GM20431 (cell line): ENCODE results near the gene CTU2.

Experiments used
- in situ Hi-C: fragments of 300-500 bp; cut with MseI, MboI; formaldehyde crosslinking; loops from one replicate; pipeline ENCODE4 v1.15.0; 2020; ENCODE audit warnings: low sequenced_read_pairs; ENCODE audit not compliant: unreplicated experiment

Gene CTU2

DNA sequence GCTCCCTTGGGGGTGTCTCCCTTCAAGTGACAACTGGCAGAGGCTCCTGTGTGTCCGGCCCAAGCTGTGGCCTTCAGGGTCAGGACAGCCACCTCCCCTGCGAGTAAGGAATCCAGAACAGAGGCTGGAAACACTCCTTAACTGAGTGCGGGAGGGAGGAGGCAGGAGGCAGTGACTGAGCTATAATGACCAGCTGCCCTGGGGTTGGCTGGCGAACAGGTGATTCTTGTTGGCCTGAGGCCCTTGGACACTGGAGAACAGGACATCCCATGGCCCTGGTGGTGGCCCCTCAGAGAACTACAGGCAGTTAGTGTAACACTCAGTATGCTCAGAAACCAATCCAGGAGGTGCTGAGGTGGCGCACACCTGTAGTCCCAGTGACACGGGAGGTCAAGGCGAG is 10.6 kb upstream of the CTU2 start:
- in situ Hi-C loops, result no loop called here

DNA sequence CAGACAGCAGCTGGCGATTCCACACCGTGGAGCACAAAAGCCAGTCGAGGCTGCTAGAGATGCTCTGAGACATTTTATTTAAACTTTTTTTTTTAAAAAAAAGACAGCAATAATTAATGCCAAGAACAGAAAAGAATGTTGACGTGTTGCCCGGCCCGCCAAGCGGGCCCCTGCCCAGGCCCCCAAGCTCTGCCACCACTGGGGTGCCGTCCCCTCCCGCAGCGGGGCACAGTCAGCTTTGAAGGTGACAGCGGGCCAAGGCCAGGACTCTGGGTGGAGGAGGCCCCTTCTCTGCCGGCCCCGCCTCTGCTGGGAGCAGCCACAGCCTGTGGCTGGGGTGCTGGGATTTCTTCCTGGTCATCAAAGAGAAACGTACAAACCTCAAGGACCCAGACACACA is 9.9 kb upstream of the CTU2 start:
- in situ Hi-C loops, result no loop called here

DNA sequence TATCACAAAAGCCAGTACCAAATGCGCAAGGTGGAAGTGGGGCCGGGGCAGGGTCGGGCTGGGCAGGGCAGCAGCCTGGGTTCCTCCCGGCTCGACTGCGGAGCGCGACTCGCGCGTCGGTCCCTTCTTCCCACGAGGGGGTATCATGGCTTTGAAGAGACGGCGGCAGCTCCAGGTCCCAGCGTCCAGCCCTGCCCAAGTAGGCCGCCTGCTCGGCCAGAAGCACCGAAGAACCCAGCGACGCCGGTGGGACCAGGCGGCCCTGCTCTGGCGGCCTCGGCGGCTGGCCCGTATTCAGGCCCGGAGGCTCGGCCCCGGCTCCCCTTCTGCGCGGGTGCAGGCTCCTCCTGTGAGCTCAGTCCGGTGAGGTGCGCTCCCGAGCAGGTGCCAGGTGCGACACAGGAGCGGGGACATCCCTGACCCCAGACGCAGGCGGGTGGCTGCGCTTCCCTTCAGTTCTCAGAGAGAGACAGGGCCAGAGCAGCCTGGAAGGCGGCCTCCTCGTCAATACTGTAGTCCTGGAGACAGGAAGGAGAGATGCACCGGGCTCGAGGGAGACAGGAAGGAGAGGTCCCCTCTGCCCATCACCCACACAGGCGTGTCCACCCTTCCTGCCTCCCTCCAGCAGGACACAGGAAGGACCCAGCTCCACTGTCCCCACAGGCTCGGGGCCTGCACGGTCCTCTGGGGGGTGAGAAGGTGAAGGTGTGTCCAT is 9.0 kb upstream of the CTU2 start:
- in situ Hi-C loops, result no loop called here

DNA sequence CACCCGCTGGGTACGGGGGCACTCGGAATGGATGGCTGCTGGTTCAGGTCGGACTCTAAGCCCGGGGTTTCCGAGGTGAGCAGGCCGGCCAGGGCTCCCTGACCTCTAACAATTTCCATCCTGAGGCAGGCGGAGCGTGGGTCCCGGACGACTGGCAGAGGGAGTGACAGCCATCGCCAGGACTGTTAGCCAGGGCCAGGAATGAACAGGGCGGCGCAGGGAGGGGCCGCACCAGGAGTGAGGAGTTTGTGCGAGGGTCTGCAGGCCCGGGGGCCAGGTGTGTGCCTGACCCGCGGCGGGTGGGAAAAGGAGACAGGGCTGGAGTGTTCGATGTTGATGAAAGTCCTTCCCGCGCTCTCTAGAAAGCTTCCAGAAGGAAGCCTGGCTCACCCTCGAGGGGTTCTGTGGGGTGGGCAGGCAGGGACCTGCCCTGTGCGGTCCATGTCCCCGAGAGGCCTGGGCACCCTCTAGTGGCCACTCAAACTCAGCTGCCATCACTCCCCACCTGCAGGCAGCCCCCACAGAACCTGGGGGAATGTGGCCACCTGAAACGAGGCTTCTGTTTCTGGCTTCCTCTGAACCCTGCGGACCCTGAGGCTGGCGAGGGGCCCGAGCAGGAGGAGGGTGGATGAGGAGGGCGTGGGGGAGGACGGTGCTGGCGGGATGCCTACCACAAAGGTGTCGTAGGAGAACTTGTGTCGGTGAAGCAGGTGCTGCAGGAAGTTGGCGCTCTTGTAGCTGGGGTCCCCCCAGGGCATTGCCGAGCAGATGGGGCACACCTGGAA is 8.3 kb upstream of the CTU2 start:
- in situ Hi-C loops, result no loop called here

DNA sequence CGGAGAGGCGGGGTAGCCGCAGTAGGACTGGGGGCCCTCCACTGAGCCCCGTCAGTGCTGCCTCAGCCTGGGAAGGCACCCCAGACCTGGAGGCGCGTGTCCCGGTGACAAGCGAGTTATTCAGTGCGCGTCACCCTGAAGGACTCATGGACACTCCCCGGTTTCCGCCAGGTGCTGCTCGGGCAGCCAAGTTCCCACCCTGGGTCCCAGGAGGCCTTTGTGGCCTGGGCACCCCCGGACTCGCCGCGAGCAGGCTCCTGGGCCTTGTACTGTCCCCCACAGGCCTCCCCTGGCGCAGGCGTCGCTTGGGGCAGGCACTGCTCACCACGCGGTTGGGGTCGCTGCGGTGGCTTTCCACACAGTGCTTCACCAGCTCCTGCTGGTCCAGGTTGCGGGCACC is 7.7 kb upstream of the CTU2 start:
- in situ Hi-C loops, result no loop called here

DNA sequence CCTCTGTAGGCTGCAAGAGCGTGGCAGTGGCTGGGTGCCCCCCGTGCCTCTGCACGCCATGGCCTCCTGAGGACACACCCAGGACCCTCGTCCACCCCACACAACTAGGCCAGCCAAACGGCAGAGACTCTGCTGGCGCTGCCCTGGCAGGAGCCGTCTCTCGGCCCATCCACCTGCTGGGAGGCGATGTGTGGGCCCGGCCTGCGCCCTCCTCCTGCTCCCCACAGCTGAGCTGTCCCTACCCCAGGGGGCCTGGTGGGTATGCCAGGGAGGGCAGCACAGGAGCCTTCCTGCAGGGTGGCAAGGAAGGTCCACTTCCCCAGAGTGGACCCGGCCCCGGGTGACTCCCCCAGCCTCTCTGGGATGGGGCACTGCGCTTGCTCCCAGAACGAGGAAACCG is 7.1 kb upstream of the CTU2 start:
- in situ Hi-C loops, result no loop called here

DNA sequence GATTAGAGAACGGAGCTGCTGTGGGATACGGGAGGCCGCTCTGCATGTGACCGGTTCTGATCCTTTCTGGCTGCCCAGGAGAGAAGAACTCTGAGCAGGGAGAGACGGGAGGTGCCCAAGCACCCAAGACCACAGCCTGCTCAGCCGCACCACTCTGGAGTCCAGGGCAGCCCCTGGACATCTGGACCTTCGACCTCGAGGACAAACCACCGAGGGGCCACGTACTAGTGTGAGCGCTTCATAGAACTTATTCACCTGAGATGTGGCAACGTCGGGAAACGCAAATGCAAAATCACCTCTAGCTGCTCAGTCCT is 6.0 kb upstream of the CTU2 start:
- in situ Hi-C loops, result no loop called here

DNA sequence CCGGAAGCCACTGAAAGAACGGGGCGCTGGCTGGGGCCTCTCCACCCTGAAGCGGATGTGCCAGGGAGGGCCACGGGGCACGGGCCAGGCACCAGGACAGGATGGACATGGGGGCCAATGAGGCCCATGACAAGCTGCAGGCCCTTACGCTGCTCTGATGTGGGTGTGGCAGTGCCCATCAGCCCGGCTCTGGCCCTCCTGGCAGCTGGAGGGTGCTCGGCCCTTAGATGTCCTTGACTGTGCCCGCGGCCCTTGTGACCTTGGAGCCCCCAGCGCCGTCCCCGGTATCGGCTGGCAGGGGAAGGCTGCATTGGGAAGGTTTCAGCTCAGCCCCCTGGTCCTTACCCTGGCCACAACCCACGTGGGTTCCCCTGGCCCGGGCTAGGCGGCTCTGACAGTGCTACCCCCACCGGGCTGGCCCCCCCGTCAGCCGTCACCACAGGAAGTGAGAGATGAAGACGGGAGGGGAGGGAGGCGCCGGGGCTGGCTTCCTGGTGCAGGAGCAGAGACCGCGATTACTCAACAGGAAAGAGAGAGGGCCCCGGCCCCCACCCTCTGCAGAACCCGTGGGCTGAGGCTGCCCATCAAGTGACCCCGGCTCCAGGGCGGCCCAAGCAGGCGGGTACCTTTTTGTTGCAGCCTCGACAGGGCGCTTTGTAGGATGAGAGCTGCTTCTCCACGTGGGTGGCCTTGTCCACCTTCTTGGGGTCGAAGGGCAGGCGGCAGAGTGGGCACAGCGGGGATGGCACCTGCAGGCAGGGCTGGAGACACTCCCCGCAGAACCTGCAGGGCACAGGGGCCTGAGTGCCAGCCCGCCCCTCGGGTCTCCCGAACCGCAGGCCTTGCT is 5.4 kb upstream of the CTU2 start:
- in situ Hi-C loops, result no loop called here

DNA sequence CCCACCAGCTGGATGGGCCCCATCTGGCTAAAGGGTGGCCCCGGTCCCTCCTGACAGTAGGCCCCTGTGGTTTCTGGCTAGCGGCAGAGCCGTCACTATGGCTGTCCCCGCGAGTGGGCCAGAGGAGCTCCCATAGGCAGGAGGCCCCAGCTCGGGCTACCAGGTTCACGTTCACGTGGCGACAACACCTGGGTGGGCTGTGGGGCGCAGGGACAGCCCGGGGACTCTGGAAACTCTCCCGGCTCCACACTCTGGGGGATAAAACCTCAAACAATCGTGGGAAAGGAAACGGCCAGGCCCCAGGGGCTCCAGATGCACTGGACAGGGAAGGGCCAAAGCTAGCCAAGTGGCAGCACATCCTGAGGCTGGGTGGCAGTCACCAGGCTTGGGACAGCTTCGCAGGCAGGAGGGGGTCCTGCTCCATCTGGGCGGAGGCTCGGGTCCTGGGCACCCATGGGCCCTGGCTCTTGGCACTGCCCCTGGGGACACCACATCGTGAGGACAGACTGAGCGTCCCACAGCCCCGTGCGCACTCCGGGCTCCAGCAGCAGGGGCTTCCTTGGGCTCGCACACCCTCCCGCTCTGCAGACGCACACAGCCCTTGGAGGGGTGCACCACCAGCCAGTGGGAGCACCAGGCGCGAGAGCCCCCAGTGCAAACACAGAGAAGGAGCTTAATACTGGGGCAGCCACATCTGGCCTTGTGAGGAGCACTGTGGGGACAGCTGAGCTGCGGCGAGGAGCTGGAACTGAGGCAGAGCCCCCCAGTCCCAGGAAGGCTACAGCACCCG is 4.5 kb upstream of the CTU2 start:
- in situ Hi-C loops, result no loop called here

DNA sequence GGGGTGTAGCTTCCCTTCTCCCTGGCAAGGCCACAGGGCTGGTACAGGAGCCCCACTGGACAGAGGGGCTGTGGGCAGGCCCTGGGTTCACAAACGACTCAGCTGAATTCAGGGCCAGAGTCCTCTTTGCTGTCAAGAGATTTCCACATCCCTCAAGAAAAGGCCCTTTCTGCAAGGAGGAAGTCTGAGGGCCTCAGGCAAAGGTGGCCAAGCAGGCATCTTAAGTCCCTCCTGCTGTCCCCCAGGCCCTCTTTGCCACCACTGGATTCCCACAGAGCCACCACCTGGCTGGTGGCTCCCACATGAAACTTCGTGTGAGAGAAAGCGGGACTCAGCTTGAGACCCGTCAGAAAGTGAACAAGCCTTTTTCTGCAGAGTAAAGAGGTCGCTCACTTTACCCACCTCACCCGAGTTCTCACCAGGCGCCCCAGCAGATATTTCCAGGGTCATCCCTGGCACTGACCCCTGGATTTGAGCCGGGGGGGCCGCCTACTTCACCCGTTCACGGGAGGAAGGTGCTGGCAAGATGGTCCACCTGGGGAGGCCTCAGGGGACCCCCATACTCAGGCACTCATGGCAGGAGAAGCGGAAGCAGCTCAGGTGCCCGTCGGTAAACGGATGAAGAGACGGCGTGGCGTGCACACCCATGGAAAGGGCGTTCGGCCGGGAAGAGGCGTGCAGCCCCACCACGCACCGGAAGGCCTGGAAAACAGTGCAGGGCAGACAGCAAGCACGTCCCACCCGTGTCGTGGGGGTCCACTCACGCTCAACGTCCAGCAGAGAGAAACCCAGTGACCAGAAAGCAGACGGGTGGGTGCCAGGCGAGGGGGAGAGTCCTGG is 3.7 kb upstream of the CTU2 start:
- in situ Hi-C loops, result no loop called here

DNA sequence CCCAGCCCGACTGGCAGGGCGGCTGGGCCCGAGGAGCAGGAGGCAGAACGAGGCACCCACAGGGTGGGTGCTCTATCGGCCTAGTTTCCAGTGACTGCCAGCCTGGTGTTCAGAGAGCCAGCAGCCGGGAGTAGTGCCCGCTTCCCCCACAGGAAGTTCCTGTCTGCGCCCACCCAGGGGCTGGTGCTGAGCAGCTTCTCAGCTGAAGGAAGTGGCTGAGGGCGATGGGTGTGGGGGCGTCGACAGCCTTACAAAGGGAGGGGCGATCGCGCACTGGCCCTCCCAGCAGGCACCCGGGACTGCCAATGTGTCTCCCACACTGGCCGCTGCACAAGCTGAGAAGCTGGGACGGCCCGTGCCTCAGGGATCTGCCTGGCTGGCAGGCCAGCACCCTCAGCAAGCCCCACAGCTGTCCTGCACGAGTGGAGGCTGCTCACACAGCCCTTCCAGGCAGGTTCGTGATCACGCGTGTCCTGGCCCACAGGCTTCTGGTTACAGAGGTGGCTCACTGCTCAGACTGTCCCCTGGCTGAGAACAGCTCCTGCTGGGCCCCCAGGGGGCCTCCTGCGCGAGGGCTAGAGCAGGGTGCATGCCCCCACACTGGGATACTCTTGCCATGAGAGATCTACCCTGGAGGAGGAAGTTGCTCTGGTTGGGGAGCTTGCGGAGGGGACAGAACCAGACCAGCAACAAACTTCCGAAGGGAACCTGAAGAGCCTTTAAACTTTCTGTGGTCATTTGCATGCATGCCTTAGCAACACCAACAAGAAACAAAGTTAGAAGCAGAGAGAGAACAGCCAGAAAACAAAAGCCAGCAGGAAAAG is 2.6 kb upstream of the CTU2 start:
- in situ Hi-C loops, result no loop called here

DNA sequence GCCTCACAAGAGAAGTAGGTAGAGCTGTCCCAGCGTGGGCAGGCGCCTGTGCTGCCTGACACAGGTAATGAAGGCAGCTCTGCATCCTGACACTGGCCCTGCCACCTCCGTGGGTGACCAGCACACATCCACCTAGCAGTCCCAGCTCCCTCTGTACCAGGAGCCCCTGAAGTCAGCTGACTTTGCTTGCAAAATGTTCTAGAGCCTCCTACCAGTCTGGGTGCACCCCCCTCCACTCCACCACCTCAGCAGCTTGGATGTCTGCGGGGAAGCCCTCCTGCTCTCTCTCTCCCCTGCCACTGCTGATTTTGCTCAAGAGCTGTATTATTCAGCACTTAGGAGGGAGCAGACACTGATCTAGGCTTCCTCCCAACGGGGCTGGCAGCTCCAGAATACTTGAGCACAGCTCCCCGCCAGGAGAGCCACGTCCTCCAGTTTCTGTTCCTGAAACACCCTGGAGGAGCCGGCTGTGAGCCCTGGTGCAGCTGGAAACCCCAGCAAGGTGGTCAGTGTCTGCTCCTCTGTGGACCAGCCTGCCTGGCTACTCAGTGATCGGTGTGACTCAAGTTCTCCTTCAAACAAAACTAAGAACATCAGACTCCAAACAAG is 1.1 kb upstream of the CTU2 start:
- in situ Hi-C loops, result no loop called here

DNA sequence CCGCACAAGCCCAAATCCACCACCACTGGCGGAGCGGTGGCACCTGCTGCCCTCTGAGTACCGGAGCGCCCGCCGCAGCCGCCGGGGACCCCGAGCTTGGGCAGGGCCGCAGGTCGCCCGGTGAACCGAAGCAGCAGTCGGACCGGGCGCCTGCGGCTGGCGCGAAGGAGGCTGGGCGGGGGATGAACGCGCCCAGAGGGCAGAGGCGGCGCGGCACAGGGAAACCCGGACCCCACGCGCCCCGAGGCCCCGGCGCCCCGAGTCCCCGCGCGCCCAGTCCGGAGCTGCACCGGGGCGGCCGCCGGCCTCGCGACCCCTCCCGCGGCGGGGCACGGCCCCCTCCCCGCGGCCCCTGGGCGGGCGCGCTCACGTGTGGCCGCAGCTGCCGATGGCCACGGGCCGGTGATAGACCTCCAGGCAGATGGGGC is 488 bp upstream of the CTU2 start:
- in situ Hi-C loops, result no loop called here

DNA sequence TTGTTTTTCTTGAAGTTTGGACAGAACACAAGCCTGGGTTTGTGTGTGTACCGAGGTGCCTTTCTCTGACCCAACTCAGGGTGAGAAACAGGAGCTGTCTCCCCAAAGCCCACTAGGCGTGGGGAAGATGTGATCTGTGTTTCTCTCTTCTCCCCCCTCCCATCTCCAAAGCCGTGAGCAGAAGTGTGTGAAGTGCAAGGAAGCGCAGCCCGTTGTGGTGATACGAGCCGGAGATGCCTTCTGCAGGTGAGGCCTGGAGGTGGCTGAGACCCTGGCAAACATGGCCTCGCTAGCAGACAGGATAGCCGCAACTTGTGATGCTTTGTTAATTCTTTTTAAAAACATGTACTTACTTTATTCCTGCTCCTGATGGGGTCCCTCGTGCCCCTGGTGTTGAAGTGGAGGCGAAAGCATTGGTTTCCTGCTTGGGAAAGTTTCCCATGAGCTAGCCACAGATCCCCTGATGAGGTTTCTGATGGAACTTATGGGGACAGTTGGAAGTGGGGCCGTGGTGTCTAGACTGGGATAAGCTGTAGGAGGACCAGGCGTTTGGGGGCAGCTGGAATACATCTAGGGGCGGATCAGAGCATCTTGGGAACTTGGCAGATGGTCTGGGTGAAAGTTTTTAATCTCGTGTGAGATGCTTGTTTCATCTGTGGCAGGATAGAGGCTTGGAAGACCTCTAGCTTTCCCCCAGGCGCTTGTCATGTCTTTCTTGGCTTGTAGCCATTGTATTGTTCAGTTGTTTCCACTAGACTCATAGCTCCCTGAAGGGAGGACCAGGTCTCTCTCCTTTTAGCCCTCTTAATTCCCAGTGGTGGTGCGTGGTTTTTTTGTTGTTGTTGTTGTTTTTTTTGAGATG is 893 bp downstream of the CTU2 start:
- in situ Hi-C loops, result no loop called here

DNA sequence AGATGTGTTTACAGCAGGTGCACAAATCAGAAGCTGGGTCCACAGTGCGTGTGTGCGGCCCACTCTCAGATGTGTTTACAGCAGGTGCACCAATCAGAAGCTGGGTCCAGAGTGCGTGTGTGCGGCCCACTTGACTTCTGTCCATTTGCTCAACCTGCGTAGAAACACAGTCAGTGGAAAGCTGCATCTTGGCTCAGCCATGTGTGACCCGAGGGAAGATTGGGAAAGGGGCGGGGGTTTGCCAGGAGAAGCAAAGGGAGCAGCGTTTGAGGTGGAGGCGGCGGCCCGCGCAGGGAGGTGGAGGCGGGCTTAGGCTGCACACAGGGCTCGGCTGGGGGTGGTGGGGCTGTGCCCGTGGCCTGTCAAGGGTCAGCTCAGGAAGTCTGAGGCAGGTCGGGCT is 4.3 kb downstream of the CTU2 start:
- in situ Hi-C loops, result no loop called here

DNA sequence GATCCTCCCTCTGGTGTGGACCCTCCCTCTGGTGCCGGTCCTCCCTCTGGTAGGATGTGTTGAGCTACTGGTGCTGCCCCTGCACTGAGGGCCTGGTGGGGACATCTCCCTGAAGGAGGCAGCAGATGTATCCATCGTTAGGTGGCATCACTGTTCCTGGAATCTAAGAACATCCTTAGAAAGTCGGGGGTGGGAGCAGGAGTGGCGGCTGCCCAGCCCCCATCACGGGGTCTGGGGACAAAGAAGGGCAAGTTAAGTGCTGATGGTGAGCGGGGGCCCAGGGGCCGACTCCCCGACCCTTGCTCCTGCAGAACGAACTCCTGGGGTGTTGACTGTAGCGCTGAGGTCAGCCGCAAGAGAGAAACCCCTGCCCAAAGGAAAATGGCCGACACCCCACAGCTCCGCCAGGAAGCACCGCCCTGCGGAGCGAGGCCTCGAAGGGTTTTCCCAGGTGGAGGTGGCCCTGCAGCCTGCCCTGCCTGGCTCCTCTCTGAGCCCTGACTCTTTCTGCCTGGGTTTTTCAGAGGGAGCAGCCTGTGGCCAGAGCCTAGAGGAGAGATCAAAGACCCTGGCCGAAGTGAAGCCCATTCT is 5.5 kb downstream of the CTU2 start:
- in situ Hi-C loops, result no loop called here
